Measurements from ENCODE around the gene NCAPG.
"Not testable (repeated sequence)": the region's sequence is repeated elsewhere in the genome, so short reads cannot be mapped to it uniquely, and the experiment has no call there.

Gene NCAPG

DNA sequence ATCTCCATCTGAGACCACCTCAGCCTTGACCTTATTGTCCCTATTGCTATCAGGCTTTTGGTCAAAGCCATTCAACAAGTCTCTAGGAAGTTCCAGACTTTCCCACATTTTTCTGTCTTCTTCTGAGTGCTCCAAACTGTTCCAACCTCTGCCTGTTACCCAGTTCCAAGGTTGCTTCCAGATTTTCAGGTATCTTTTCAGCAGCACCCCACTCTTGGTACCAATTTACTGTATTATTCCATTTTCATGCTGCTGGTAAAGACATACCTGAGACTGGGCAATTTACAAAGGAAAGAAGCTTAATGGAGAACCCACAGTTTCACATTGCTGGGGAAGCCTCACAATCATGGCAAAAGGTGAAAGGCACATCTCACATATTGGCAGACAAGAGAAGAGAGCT, 51.1 kb downstream of the NCAPG start:
- H3K4me3 ChIP-seq (ENCODE audit: low read depth, low read length); DNase-seq (ENCODE audit: low read depth): not testable (repeated sequence)

DNA sequence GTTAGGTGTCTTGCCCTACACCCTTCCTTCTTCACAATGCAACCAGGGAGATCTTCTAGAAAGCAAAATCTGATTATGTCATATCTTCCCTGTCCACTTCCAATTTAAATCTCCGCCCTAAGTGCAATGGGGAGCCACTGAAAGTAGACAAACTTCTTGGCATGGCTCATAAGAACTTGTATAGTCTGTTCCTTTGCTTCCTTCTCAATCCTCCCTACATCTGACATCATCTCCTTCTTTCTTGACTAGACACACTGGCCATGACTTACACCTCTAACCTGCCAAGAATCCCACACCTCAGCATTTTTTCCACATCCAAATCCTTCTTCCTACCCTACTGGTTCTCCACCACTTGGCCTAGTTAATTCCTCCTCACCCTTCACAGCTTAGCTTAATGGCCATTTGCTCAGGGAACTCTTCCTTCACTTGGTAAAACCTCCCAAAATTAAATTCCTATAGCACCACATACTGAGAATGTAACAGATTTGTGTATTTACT, 55.1 kb downstream of the NCAPG start:
- no peak overlapping the region for H3K4me3 ChIP-seq (ENCODE audit: low read depth, low read length)
- no peak for DNase-seq (ENCODE audit: low read depth)

DNA sequence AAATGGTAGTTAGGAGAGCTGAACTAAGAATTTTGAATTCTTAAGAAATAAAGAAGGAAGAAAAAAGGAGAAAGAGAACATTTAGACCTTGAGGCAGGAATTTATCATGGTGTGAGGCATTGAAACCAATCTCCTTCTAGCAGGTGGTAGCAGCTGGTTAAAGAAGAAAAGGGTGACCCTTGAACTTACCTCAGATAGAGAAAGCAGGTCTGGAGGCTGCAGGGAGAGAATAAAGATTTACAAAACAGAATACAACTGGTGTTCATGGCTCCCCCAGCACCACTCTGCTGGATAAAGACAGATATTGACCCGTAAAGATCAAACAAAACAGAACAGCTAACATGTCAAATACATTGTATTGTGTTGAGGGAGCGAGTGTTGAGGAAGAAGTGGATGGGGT, 56.0 kb downstream of the NCAPG start:
- no peak overlapping the region for H3K4me3 ChIP-seq (ENCODE audit: low read depth, low read length)
- no peak for DNase-seq (ENCODE audit: low read depth)

DNA sequence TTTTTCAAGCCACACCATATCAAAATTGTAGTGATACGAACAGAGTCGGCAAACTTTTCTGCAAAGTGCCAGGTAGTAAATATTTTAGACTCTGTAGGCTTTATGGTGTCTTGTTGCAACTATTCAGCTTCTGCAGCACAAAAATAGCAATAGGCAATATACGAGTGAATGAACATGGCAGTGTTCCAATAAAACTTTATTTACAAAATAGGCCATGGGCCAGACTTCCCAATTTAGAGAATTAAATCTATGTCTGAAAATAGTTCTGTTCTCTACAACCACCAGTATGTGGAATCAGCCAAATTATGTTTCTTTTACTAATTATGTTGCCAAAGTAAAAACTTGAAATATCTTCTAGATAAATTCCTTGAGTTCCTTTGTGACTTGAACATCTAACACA, 56.5 kb downstream of the NCAPG start:
- DNase-seq (ENCODE audit: low read depth): no peak
- H3K4me3 ChIP-seq (ENCODE audit: low read depth, low read length): no peak overlapping the region

DNA sequence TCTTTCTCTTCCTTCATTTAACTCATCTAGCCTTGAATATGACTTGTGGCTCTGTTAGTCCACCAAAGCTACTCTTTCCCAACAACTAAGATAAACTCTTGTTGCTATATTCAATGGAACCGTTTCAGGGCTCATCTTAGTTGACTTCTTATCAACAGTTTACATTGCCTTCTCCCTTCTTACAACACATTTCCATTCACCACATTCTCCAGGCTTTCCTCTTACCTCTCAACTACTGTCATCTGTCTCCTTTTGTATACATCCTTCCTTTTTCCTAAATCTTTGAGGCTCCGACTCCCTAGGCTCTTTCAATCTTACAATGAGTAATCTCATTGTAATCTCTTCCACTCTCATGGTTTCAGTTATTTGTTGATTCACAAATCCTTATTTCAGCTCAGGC, 58.5 kb downstream of the NCAPG start:
- H3K4me3 ChIP-seq (ENCODE audit: low read depth, low read length): no peak overlapping the region
- DNase-seq (ENCODE audit: low read depth): no peak

GRCh38 chr4:17875402-17876070, 64.8 kb downstream of the NCAPG start:
- DNase-seq (ENCODE audit: low read depth): no peak
- no peak overlapping the region for H3K4me3 ChIP-seq (ENCODE audit: low read depth, low read length)

GRCh38 chr4:17876943-17877342, 66.2 kb downstream of the NCAPG start:
- H3K4me3 ChIP-seq (ENCODE audit: low read depth, low read length): no peak overlapping the region
- no peak for DNase-seq (ENCODE audit: low read depth)

GRCh38 chr4:17877661-17878060, 66.9 kb downstream of the NCAPG start:
- H3K4me3 ChIP-seq (ENCODE audit: low read depth, low read length): no peak overlapping the region
- DNase-seq (ENCODE audit: low read depth): no peak

DNA sequence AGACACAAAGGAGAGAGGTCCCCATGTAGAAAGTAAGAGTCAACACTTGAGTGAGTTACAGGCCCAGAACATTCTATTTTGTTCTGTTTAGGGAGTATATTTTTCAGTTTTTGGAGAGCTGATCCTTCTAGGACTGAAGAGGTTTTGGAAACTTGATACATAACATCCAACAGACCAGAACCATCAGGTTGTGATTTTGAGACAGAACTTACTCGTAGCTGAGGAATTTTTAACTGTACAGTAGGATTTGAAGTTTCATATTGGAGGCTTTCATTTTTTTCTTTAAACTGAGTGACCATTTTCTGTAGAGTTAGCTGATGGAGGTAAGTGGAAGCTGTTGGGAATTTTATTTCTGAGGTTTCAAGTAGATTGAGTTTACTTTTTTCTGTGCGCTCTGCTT, 73.3 kb downstream of the NCAPG start:
- no peak for DNase-seq (ENCODE audit: low read depth)
- H3K4me3 ChIP-seq (ENCODE audit: low read depth, low read length): no peak overlapping the region

DNA sequence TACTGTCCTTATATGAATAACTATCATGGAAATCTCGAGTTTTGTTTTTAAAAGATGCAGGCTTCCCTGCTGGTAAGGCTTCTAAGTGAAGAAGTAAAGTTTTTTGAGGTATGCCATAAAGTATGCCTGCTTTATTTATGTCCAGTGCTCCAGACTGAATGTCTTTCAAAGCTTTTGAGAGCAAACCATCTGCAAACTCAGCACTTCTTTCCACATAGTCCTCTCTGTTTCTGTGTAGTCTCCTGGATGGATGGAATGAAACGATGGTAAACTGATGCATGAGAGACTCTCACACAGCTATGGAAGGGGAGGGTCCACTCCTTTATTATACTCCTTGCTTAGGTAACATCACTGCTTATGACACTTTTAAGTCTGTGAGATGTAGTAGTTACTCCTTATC, 73.7 kb downstream of the NCAPG start:
- no peak for DNase-seq (ENCODE audit: low read depth)
- H3K4me3 ChIP-seq (ENCODE audit: low read depth, low read length): no peak overlapping the region

DNA sequence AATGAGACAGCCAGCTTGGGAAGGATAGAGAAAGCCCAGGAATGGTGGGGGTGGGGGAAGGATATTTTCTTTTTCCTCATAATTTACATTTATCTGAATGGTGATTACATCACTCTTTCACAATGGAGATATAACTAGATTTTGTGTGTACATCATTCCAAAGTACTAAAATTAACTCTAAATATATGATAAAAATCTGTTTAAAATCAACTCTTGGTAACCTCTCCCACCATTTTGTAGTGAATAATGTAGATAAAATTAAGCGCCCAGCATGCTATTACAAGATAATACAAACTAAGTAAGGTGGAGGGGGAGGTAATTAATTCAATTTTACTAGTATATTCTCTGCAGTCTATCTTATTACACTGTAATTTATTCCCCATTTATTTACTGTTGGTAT, 78.9 kb downstream of the NCAPG start:
- DNase-seq (ENCODE audit: low read depth): no peak
- H3K4me3 ChIP-seq (ENCODE audit: low read depth, low read length): no peak overlapping the region

- DNase-seq (ENCODE audit: low read depth): no peak
- H3K4me3 ChIP-seq (ENCODE audit: low read depth, low read length): no peak overlapping the region
Observed at GRCh38 chr4:17894421-17894820, 83.6 kb downstream of the NCAPG start.
